Activated naive CD8-positive, alpha-beta T cell treated with anti-CD3 and anti-CD28 coated beads for 36 hours (primary cell): ENCODE measurements around the gene SLC1A4. TPM values are rescaled to one million over a fixed set of nuclear protein-coding genes. Genes with fewer than 3 reads are reported as not detected.
A peak's percentile ranks its signal among the peaks of the same experiment; 100 is the strongest.

ENCODE experiments used
- DNase-seq: peaks from one replicate; pipeline ENCODE4 v3.0.0; 2021
- H3K27ac Mint-ChIP-seq: one replicate; pipeline ENCODE4 v1.8.0; 2022; ENCODE audit warnings: mild to moderate bottlenecking, moderate library complexity, mixed read lengths
- H3K27me3 Mint-ChIP-seq: one replicate; pipeline ENCODE4 v1.8.0; 2022; ENCODE audit warnings: mild to moderate bottlenecking, mixed read lengths
- H3K36me3 Mint-ChIP-seq: one replicate; pipeline ENCODE4 v1.8.0; 2021; ENCODE audit warnings: mild to moderate bottlenecking, mixed read lengths
- H3K4me1 Mint-ChIP-seq: one replicate; pipeline ENCODE4 v1.8.0; 2021; ENCODE audit warnings: mixed read lengths
- H3K4me3 Mint-ChIP-seq: one replicate; pipeline ENCODE4 v1.8.0; 2022; ENCODE audit warnings: mild to moderate bottlenecking, moderate library complexity, mixed read lengths
- H3K9me3 Mint-ChIP-seq: one replicate; pipeline ENCODE4 v1.8.0; 2022; ENCODE audit warnings: mixed read lengths
- total RNA-seq, 2 experiments: library from RNA; stranded (reverse); gene quantifications; one replicate each; pipeline ENCODE4 v1.2.3, GENCODE V29; 2021

The SLC1A4 gene
- total RNA-seq, 2 experiments from 2014 or later, result 17.6 to 18.9 TPM

GRCh38 chr2:64979744-64980143, 9.5 kb upstream of the SLC1A4 start:
- no peaks in the 10 kb centered on the region for H3K9me3 Mint-ChIP-seq
- no peaks in the 10 kb centered on the region for H3K27me3 Mint-ChIP-seq
- H3K27ac Mint-ChIP-seq, result no peak overlapping the region
- peaks cover 17% of the 10 kb centered on the region for H3K4me1 Mint-ChIP-seq
- no peak overlapping the region for H3K4me3 Mint-ChIP-seq
- no peak for DNase-seq
- H3K36me3 Mint-ChIP-seq, result no peaks in the 10 kb centered on the region

- H3K27me3 Mint-ChIP-seq, result no peaks in the 10 kb centered on the region
- H3K4me1 Mint-ChIP-seq, result peaks cover 17% of the 10 kb centered on the region
- H3K4me3 Mint-ChIP-seq, result no peak overlapping the region
- no peaks in the 10 kb centered on the region for H3K36me3 Mint-ChIP-seq
- no peak overlapping the region for H3K27ac Mint-ChIP-seq
- no peak for DNase-seq
- no peaks in the 10 kb centered on the region for H3K9me3 Mint-ChIP-seq
Measured at GRCh38 chr2:64980183-64980582, 9.0 kb upstream of the SLC1A4 start.

- DNase-seq, result no peak
- peaks cover 4% of the 10 kb centered on the region for H3K27me3 Mint-ChIP-seq
- no peak overlapping the region for H3K4me3 Mint-ChIP-seq
- peak overlapping the region; percentile 61 for H3K27ac Mint-ChIP-seq
- H3K36me3 Mint-ChIP-seq, result no peaks in the 10 kb centered on the region
- peaks cover 20% of the 10 kb centered on the region for H3K4me1 Mint-ChIP-seq
- H3K9me3 Mint-ChIP-seq, result no peaks in the 10 kb centered on the region
Measured at GRCh38 chr2:64982311-64982857, 6.8 kb upstream of the SLC1A4 start.

- H3K4me1 Mint-ChIP-seq, result peaks cover 23% of the 10 kb centered on the region
- no peak for DNase-seq
- H3K27ac Mint-ChIP-seq, result no peak overlapping the region
- peaks cover 4% of the 10 kb centered on the region for H3K27me3 Mint-ChIP-seq
- H3K36me3 Mint-ChIP-seq, result no peaks in the 10 kb centered on the region
- no peaks in the 10 kb centered on the region for H3K9me3 Mint-ChIP-seq
- H3K4me3 Mint-ChIP-seq, result no peak overlapping the region
Measured at GRCh38 chr2:64982932-64983331, 6.3 kb upstream of the SLC1A4 start.

GRCh38 chr2:64985447-64985846, 3.8 kb upstream of the SLC1A4 start:
- H3K9me3 Mint-ChIP-seq, result no peaks in the 10 kb centered on the region
- peaks cover 9% of the 10 kb centered on the region for H3K27me3 Mint-ChIP-seq
- peaks cover 30% of the 10 kb centered on the region for H3K4me1 Mint-ChIP-seq
- no peak overlapping the region for H3K4me3 Mint-ChIP-seq
- H3K27ac Mint-ChIP-seq, result no peak overlapping the region
- peaks cover 2% of the 10 kb centered on the region for H3K36me3 Mint-ChIP-seq
- DNase-seq, result no peak

- Mint-ChIP-seq H3K9me3 (no peaks in the 10 kb centered on the region), H3K36me3 (peaks cover 14% of the 10 kb centered on the region), H3K4me1 (peaks cover 34% of the 10 kb centered on the region), H3K27ac (no peak overlapping the region), H3K4me3 (peak overlapping the region; percentile 82), H3K27me3 (peaks cover 26% of the 10 kb centered on the region)
- no peak for DNase-seq
Measured at GRCh38 chr2:64987001-64987955, 1.9 kb upstream of the SLC1A4 start.

- Mint-ChIP-seq H3K4me1 (peaks cover 31% of the 10 kb centered on the region), H3K27me3 (peaks cover 27% of the 10 kb centered on the region), H3K4me3 (peak overlapping the region; percentile 82), H3K36me3 (peaks cover 19% of the 10 kb centered on the region), H3K27ac (peak overlapping the region; percentile 62), H3K9me3 (no peaks in the 10 kb centered on the region)
- DNase-seq, result no peak
Measured at GRCh38 chr2:64987956-64988419, 1.2 kb upstream of the SLC1A4 start.

GRCh38 chr2:64988420-64989125, 626 bp upstream of the SLC1A4 start:
- Mint-ChIP-seq H3K4me3 (peak overlapping the region; percentile 82), H3K27ac (peak overlapping the region; percentile 62), H3K9me3 (no peaks in the 10 kb centered on the region), H3K4me1 (peaks cover 33% of the 10 kb centered on the region), H3K27me3 (peaks cover 27% of the 10 kb centered on the region), H3K36me3 (peaks cover 25% of the 10 kb centered on the region)
- peak; percentile 68 for DNase-seq

- Mint-ChIP-seq H3K9me3 (no peaks in the 10 kb centered on the region), H3K27me3 (peaks cover 27% of the 10 kb centered on the region), H3K4me1 (peaks cover 34% of the 10 kb centered on the region), H3K27ac (peak overlapping the region; percentile 58), H3K36me3 (peaks cover 35% of the 10 kb centered on the region), H3K4me3 (peak overlapping the region; percentile 87)
- peak; percentile 14 for DNase-seq
Measured at GRCh38 chr2:64989982-64990614, 899 bp downstream of the SLC1A4 start.

GRCh38 chr2:64990876-64991275, 1.7 kb downstream of the SLC1A4 start:
- Mint-ChIP-seq H3K9me3 (no peaks in the 10 kb centered on the region), H3K36me3 (peaks cover 35% of the 10 kb centered on the region), H3K27ac (no peak overlapping the region), H3K4me3 (peak overlapping the region; percentile 87), H3K27me3 (peaks cover 27% of the 10 kb centered on the region), H3K4me1 (peaks cover 34% of the 10 kb centered on the region)
- no peak for DNase-seq

- H3K27ac Mint-ChIP-seq, result no peak overlapping the region
- peaks cover 31% of the 10 kb centered on the region for H3K4me1 Mint-ChIP-seq
- H3K9me3 Mint-ChIP-seq, result no peaks in the 10 kb centered on the region
- H3K27me3 Mint-ChIP-seq, result peaks cover 23% of the 10 kb centered on the region
- peaks cover 35% of the 10 kb centered on the region for H3K36me3 Mint-ChIP-seq
- DNase-seq, result no peak
- no peak overlapping the region for H3K4me3 Mint-ChIP-seq
Measured at GRCh38 chr2:64992218-64992617, 3.0 kb downstream of the SLC1A4 start.

GRCh38 chr2:64992990-64993389, 3.8 kb downstream of the SLC1A4 start:
- no peak overlapping the region for H3K27ac Mint-ChIP-seq
- no peak overlapping the region for H3K4me3 Mint-ChIP-seq
- H3K27me3 Mint-ChIP-seq, result peaks cover 23% of the 10 kb centered on the region
- DNase-seq, result no peak
- H3K4me1 Mint-ChIP-seq, result peaks cover 28% of the 10 kb centered on the region
- H3K36me3 Mint-ChIP-seq, result peaks cover 35% of the 10 kb centered on the region
- no peaks in the 10 kb centered on the region for H3K9me3 Mint-ChIP-seq

GRCh38 chr2:64995041-64995440, 5.8 kb downstream of the SLC1A4 start:
- Mint-ChIP-seq H3K9me3 (no peaks in the 10 kb centered on the region), H3K36me3 (peaks cover 35% of the 10 kb centered on the region), H3K4me1 (peaks cover 26% of the 10 kb centered on the region), H3K4me3 (no peak overlapping the region), H3K27me3 (peaks cover 23% of the 10 kb centered on the region), H3K27ac (no peak overlapping the region)
- DNase-seq, result no peak

- H3K9me3 Mint-ChIP-seq, result no peaks in the 10 kb centered on the region
- H3K27me3 Mint-ChIP-seq, result peaks cover 5% of the 10 kb centered on the region
- no peak overlapping the region for H3K4me3 Mint-ChIP-seq
- H3K27ac Mint-ChIP-seq, result no peak overlapping the region
- H3K4me1 Mint-ChIP-seq, result peaks cover 15% of the 10 kb centered on the region
- no peak for DNase-seq
- H3K36me3 Mint-ChIP-seq, result peaks cover 25% of the 10 kb centered on the region
Measured at GRCh38 chr2:64996871-64997307, 7.7 kb downstream of the SLC1A4 start.

- peaks cover 3% of the 10 kb centered on the region for H3K4me1 Mint-ChIP-seq
Measured at GRCh38 chr2:64998658-64999061, 9.5 kb downstream of the SLC1A4 start.

More at GRCh38 chr2:64998658-64999061, 9.5 kb downstream of the SLC1A4 start:
- no peak overlapping the region for H3K27ac Mint-ChIP-seq
- H3K27me3 Mint-ChIP-seq, result no peaks in the 10 kb centered on the region
- DNase-seq, result no peak
- H3K36me3 Mint-ChIP-seq, result peaks cover 9% of the 10 kb centered on the region
- H3K9me3 Mint-ChIP-seq, result no peaks in the 10 kb centered on the region
- no peak overlapping the region for H3K4me3 Mint-ChIP-seq
